D721Med (cell line): ENCODE measurements around the gene SEC63.
"Not testable (repeated sequence)": the region's sequence is repeated elsewhere in the genome, so short reads cannot be mapped to it uniquely, and the experiment has no call there.

Source experiments
- DNase-seq: peaks from one replicate; pipeline ENCODE4 v3.0.0; 2011; ENCODE audit warnings: low spot score; ENCODE audit not compliant: insufficient read length
- FAIRE-seq: peaks from 2 replicates; lab custom pipeline; 2011; peaks lifted over from hg19 to GRCh38; lab: Jason Lieb, UNC
- CTCF ChIP-seq: IDR thresholded peaks from 2 replicates; pipeline ENCODE4 v1.5.1; 2012; ENCODE audit warnings: mild to moderate bottlenecking, control low read depth; ENCODE audit not compliant: insufficient read depth; ENCODE audit errors: missing control alignments

SEC63 gene

GRCh38 chr6:107957308-107957908 is 600 bp downstream of the SEC63 start:
- no peak for TF ChIP-seq CTCF
- no peak for FAIRE-seq
- no peak for DNase-seq

GRCh38 chr6:107956586-107957307 is 1.3 kb downstream of the SEC63 start:
- FAIRE-seq = no peak
- TF ChIP-seq CTCF = no peak
- no peak for DNase-seq

GRCh38 chr6:107956181-107956580 is 1.8 kb downstream of the SEC63 start:
- DNase-seq (no peak), FAIRE-seq (no peak)
- TF ChIP-seq CTCF = no peak

GRCh38 chr6:107953858-107954414 is 4.1 kb downstream of the SEC63 start:
- not testable (repeated sequence) for FAIRE-seq, DNase-seq

- DNase-seq (no peak), FAIRE-seq (no peak)
- no peak for TF ChIP-seq CTCF
Observed at GRCh38 chr6:107943626-107944439, 14.2 kb downstream of the SEC63 start.

- no peak for TF ChIP-seq CTCF
- FAIRE-seq = no peak
- no peak for DNase-seq
Observed at GRCh38 chr6:107942142-107942541, 15.9 kb downstream of the SEC63 start.

- FAIRE-seq (no peak), DNase-seq (no peak)
- TF ChIP-seq CTCF = no peak
Observed at GRCh38 chr6:107941627-107942026, 16.4 kb downstream of the SEC63 start.
